SHP77 (cell line): Measurements from ENCODE around the gene CAP1.
"Not testable (repeated sequence)": the region's sequence is repeated elsewhere in the genome, so short reads cannot be mapped to it uniquely, and the experiment has no call there.

Source experiments
- DNase-seq, 2 experiments: peaks; one replicate each; lab custom pipeline; 2025; lab: John Stamatoyannopoulos, UW

CAP1 gene

GRCh38 chr1:40040511-40041465, at the start of gene CAP1:
Gene CAP1 (plus strand): TSS chr1:40040729. CDS start chr1:40059347, 18,618 bp downstream.
- peak; percentile 93 to 95 for DNase-seq

GRCh38 chr1:39992234-39992633, 48.3 kb upstream of the CAP1 start:
- DNase-seq, result no peak

- DNase-seq, result no peak
Observed at GRCh38 chr1:39992888-39993287, 47.6 kb upstream of the CAP1 start.

GRCh38 chr1:39995973-39996393, 44.5 kb upstream of the CAP1 start:
- no peak for DNase-seq

GRCh38 chr1:39996396-39997004, 44.0 kb upstream of the CAP1 start:
- DNase-seq, result no peak

GRCh38 chr1:40001456-40001855, 39.1 kb upstream of the CAP1 start:
- DNase-seq, result no peak

GRCh38 chr1:40003156-40004093, 37.1 kb upstream of the CAP1 start:
- DNase-seq, result no peak

GRCh38 chr1:40004857-40005256, 35.7 kb upstream of the CAP1 start:
- no peak for DNase-seq

- DNase-seq, result not testable (repeated sequence)
Observed at GRCh38 chr1:40007481-40008034, 33.0 kb upstream of the CAP1 start.

GRCh38 chr1:40011198-40011597, 29.3 kb upstream of the CAP1 start:
- DNase-seq, result no peak

GRCh38 chr1:40014253-40014706, 26.2 kb upstream of the CAP1 start:
- DNase-seq, result no peak

GRCh38 chr1:40014812-40015594, 25.5 kb upstream of the CAP1 start:
- DNase-seq, result no peak

- DNase-seq, result no peak
Observed at GRCh38 chr1:40017951-40018575, 22.5 kb upstream of the CAP1 start.

GRCh38 chr1:40020447-40021085, 20.0 kb upstream of the CAP1 start:
- no peak for DNase-seq

- DNase-seq, result no peak
Observed at GRCh38 chr1:40023379-40023944, 17.1 kb upstream of the CAP1 start.

- DNase-seq, result no peak
Observed at GRCh38 chr1:40024671-40025070, 15.9 kb upstream of the CAP1 start.

GRCh38 chr1:40027647-40028046, 12.9 kb upstream of the CAP1 start:
- no peak for DNase-seq

GRCh38 chr1:40029608-40030007, 10.9 kb upstream of the CAP1 start:
- DNase-seq, result no peak

- DNase-seq, result no peak
Observed at GRCh38 chr1:40030528-40031135, 9.9 kb upstream of the CAP1 start.
